Measurements from ENCODE around the gene C11orf21.
A peak's percentile ranks its signal among the peaks of the same experiment; 100 is the strongest.

The C11orf21 gene

GRCh38 chr11:2307501-2308331, 6.0 kb upstream of the C11orf21 start:
- no peak for DNase-seq

DNA sequence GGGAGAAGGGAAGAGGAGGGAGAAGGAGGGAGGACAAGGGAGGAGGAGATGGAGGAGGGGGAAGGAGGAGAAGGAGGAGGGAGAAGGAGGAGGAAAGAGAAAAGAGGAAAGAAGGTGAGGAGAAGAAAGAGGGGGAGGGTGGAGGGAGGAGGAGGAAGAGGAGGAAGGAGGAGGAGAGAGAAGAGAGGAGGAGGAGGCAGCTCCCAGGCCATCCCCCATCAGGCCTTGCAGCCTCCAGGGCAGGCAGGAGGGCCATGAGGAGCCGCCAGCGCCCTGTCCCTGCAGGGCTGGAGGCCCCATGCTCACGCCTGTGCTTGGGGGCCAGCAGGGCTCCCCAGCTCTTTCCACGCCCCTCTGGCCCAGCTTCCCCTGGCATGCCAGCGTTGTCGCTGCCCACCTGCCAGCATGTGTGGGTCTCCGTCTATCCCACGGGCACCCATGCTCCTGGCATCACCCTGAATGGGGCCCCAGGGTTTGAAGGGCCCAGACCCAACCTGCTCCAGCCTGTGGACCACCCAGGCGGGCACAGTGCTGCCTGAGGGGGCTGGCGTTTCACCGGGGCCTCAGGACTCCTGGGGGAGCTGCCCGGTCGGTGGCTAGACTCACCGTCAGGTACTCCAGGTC, 5.3 kb upstream of the C11orf21 start:
- DNase-seq: no peak

DNA sequence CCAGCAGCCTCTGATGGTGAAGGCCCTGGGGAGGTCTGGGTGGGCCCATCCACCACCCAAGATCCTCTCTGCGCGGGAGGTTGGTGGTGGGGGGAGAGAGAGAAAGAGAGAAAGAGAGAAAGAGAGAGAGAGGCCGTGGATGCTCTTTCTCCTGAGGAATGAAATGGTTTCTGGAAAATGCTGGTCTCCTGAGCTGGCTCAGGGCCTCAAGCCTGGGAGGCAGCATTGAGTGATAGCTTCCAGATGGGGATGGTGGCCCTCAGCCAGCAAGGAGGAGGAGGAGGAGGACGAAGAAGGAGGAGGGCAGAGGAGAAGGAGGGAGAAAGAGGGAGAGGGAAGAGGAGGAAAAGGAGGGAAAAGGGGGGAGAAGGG, 4.7 kb upstream of the C11orf21 start:
- no peak for DNase-seq

GRCh38 chr11:2305788-2306451, 4.2 kb upstream of the C11orf21 start:
- DNase-seq: no peak

DNA sequence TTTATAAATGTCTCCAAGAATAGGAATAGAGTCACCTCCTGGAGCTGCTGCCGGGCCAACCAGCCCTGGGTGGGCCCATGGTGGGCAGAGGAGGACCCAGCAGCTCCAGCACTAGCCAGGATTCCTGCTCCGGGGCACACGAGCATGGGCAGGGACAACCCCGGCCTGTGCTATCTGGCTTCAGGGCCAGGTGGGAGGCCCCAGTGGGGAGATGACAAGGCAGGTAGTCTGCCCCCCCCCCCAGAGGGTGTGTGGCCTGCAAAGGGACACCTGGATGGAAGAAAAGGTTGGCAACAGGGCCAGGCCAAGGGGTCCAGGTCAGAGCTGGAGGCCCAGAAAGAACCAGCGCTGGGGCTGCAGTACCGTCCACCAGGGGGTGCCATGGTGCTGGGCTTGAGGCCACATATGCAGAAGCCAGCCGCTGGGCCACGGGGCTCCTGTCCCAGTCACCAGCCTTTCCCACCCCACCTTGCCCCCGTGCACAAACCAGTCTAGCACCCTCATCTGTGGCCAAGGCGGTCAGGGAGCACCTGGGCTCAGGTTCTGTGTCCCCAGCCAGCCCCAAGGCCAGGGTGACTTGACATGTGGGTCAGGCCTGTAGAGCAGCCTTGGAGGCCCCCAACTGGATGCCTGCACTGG, 3.5 kb upstream of the C11orf21 start:
- DNase-seq: peak; percentile 76

GRCh38 chr11:2304506-2305139, 2.9 kb upstream of the C11orf21 start:
- DNase-seq: no peak

DNA sequence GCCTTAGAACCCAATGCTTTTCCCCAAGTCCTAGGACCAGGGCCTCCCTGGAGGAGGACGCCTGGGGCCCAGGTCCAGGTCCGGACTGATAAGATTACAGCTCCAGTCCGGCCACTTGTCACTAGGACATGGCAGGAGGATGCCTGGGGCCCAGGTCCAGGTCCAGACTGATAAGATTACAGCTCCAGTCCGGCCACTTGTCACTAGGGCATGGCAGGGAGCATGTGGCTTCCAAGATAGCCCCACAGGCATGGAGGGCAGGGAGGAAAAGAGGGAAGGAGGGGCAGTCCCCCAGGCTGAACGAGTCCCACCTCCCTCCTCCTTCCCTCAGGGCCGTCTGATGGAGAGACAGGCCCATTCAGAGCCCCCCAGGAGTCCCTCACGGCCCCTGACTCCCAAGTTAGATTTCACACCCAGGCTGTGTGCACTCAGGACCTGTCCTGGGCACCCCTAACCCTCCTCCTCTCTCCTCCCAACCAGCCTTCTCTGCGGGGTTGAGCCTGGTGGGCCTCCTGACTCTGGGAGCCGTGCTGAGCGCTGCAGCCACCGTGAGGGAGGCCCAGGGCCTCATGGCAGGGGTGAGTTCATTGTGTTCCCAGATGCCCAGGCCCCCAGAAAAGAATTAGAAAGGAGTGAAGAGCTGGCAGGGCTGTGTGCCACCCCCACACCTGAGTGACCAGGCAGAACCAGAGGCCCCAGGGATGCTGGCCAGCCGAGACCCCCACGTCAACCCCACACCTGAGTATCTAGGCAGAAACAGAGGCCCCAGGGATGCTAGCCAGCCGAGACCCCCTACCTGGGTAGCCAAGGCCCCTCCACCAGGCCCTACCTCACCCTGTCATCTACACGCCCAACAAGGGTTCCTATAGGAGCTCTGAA, 2.1 kb upstream of the C11orf21 start:
- DNase-seq: no peak

- no peak for DNase-seq
These were observed 1.3 kb upstream of the C11orf21 start for GRCh38 chr11:2302896-2303626.

DNA sequence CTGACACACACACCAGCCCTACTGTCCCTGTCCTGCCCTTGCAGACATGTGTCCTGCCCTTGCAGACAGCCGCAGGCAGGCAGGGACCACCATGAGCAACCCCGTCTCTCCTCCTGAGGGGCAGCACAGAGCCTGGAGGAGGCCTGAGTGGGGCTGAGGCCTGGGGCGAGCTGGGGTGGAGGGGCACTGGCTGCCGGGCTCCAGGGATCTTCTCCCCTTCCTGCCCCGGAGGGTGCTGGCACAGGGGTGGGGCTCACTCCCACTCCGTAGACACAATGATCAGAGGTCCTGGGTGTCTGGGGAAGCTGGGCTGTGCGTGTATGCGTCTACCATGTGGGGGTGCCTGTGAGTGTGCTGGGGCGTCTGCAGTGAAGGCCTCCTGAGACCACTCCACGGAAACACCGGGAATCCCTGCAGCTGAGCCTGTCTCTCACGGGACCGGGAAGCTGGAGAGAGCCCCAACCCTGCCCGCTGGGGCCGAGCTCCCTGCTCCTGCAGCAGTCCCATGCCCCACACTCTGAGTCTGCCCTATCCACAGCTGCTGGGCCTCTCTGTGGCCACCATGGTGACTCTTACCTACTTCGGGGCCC, 683 bp upstream of the C11orf21 start:
- no peak for DNase-seq

- DNase-seq: peak; percentile 16
These were observed 635 bp downstream of the C11orf21 start for GRCh38 chr11:2300936-2301630.

DNA sequence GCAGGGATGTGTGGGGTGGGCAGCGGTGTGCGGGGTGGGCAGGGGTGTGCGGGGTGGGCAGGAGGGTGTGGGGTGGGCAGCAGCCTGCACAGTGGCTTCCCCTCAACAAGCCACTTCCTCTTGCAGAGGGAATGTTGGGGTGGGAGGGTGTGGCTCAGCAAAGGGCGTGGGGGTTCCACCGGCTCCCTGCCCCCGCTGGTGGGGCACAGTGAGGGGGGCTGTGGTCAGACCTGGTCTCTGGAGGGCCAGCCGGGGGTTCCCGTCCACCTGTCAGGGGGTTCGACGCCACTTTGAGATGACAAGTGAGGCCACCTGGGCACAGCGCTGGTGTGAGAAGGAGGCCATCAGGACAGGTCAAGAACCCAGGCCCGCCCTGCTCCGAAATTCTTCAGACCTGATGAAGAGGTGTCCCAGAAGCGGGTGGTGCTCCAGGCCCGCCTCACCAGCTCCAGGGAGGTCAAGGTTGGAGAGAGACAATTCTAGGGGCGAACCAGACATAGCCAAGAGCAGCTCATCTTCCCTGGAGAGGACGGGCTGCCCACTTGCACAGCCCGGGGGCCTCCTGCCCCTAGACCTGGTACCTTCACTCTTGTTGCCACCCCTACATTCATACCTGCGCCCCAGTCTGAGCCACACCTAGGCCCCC, 1.3 kb downstream of the C11orf21 start:
- DNase-seq: no peak

DNA sequence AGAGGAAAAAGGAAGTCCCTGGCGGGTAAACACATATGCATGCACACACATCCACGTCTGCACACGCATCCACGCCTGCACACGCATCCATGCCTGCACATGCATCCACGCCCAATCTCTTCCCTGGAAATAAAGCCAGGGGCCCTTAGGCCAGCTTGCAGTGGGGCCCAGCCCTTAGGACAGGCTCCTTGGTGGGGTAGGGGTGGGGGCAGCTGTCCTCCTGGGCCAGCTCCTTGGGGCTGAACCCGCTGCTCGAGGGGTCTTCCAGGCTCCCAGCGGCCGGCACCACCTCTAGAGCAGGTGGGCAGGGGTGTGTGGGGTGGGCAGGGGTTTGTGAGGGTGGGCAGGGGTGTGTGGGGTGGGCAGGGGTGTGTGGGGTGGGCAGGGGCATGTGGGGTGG, 1.9 kb downstream of the C11orf21 start:
- no peak for DNase-seq

- no peak for DNase-seq
These were observed 2.6 kb downstream of the C11orf21 start for GRCh38 chr11:2298795-2299761.

DNA sequence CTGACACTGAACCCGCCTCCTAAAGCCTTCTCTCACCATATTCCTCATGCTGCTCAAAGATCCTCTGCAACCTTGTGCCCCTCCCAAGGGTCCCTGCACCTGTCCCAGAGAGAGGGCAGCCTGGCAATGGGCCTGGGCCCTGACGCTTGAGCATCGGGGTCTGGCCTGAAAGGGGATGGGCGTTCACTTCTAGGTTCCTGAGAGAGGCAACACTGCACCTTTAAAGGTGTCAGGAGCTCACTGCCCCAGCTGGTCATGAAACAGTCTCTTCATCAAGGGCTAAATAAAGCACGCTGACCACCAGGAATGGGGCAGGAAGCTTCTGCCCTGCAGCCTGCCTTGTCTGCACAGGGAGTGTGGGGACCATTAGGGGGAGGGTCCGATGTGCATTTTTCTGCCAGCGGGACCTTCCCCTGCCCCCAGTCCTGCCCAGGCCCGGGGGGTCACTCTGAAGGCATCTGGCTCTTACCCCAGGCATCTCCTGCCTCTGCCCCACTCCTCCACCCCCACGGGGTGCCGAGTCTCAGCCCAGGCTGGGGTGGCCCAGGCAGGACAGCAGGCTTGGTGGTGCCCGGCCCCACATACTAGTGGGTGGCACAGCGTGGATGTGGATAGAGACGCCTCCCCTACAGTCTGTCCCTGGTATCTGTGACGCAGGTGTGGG, 3.5 kb downstream of the C11orf21 start:
- DNase-seq: no peak

- DNase-seq: no peak
These were observed 4.1 kb downstream of the C11orf21 start for GRCh38 chr11:2297623-2298030.

- no peak for DNase-seq
These were observed 4.7 kb downstream of the C11orf21 start for GRCh38 chr11:2296913-2297622.
